Kidney (tissue), 14 donors: ENCODE measurements around the gene ILKAP. TPM values are rescaled to one million over a fixed set of nuclear protein-coding genes. Genes with fewer than 3 reads are reported as not detected.

Experiments
- DNase-seq, 5 donors: peaks; one replicate each; pipeline ENCODE4 v3.0.0-alpha.2; 2013 to 2020
- FAIRE-seq: peaks from 2 replicates; lab custom pipeline; 2012; peaks lifted over from hg19 to GRCh38; lab: Jason Lieb, UNC
- H3K27ac ChIP-seq, 2 donors: one replicate each; pipeline ENCODE4 v1.7.0; 2013; ENCODE audit warnings: low read depth in 2 of 2, low read length in 2 of 2, inconsistent platforms in 1 of 2
- H3K27me3 ChIP-seq: one replicate; pipeline ENCODE4 v1.7.1; 2013; ENCODE audit warnings: low read length, inconsistent platforms; ENCODE audit not compliant: control insufficient read depth, insufficient read depth
- H3K36me3 ChIP-seq, 3 donors: one replicate each; pipeline versions ENCODE4 v1.7.0 to v1.7.1; 2013; ENCODE audit warnings: low read length in 3 of 3, control low read depth in 1 of 3, inconsistent platforms in 1 of 3; ENCODE audit not compliant: insufficient read depth in 3 of 3, control insufficient read depth in 2 of 3
- H3K4me1 ChIP-seq, 3 donors: one replicate each; pipeline versions ENCODE4 v1.7.0 to v1.7.1; 2013; ENCODE audit warnings: low read length in 3 of 3, inconsistent platforms in 1 of 3, low read depth in 1 of 3; ENCODE audit not compliant: control insufficient read depth in 2 of 3, insufficient read depth in 2 of 3
- H3K4me3 ChIP-seq, 3 donors: one replicate each; pipeline versions ENCODE4 v1.7.0 to v1.8.1; 2013; ENCODE audit warnings: low read length in 3 of 3, control low read depth in 1 of 3, inconsistent platforms in 1 of 3
- H3K9ac ChIP-seq, 3 donors: one replicate each; pipeline versions ENCODE4 v1.7.0 to v1.7.1; 2013; ENCODE audit warnings: low read length in 3 of 3, control low read depth in 1 of 3, inconsistent platforms in 1 of 3
- H3K9me3 ChIP-seq, 3 donors: one replicate each; pipeline versions ENCODE4 v1.7.0 to v1.7.1; 2013; ENCODE audit warnings: low read length in 3 of 3, control low read depth in 1 of 3, inconsistent platforms in 1 of 3; ENCODE audit not compliant: control insufficient read depth in 2 of 3, insufficient read depth in 1 of 3
- CTCF ChIP-seq: IDR thresholded peaks from 3 replicates; pipeline ENCODE4 v1.5.1; 2012; ENCODE audit warnings: mild to moderate bottlenecking, moderate library complexity, borderline replicate concordance; ENCODE audit not compliant: insufficient read depth; ENCODE audit errors: extremely low read depth
- intact Hi-C: fragments of 100-400 bp; cut with DNase I; formaldehyde crosslinking; loops from one replicate; pipeline ENCODE4 v1.11.1; 2022
- polyA plus RNA-seq: library from polyadenylated mRNA; stranded (reverse); fragments of 350-450 nt; fragmentation: Illumina TruSeq; extraction: RNeasy Lipid Tissue Mini Kit (QIAGEN cat#74804); gene quantifications from one replicate; pipeline ENCODE4 v1.2.3, GENCODE V29; 2014; ENCODE audit warnings: low read depth, low replicate concordance; ENCODE audit not compliant: insufficient read depth
- total RNA-seq: library from RNA; stranded (reverse); fragmentation: NEBNext Ultra II Directional; extraction: Animal tissue kit (Norgen Biotek cat#: 25700); gene quantifications from one replicate; pipeline ENCODE4 v1.2.1, GENCODE V29; 2021
- donor health status: control.
- donor health status: control.
- donor health status: control.
- donor health status: control.
- donor health status: control.
- donor health status: DM: yes; HTN: yes; CAD: no.
- donor health status: Normal renal cell carcinoma (clear cell type).

Gene ILKAP
- total and polyA plus RNA-seq, 2 donors from 2014 or later = 38.4 to 47.7 TPM

- peak in 2 of 5 donors; percentile 33 to 65 for DNase-seq
- H3K4me3 ChIP-seq = no peak overlapping the region
- no peak for FAIRE-seq
These were observed 74.1 kb downstream of the ILKAP start for GRCh38 chr2:238129166-238130010.

GRCh38 chr2:238128534-238129001, 74.9 kb downstream of the ILKAP start:
- H3K9ac ChIP-seq = no peak overlapping the region
- H3K36me3 ChIP-seq = no peaks in the 10 kb centered on the region
- intact Hi-C loops = no loop called here
- FAIRE-seq (no peak), DNase-seq (peak in 2 of 5 donors; percentile 58 to 71)
- no peaks in the 10 kb centered on the region for H3K27me3 ChIP-seq
- H3K4me3 ChIP-seq = no peak overlapping the region
- H3K27ac ChIP-seq = no peak overlapping the region
- H3K9me3 ChIP-seq = peaks cover 0 to 4% (median 0%) of the 10 kb centered on the region in 3 donors
- peaks cover 0 to 4% (median 3%) of the 10 kb centered on the region in 3 donors for H3K4me1 ChIP-seq
- no peak for TF ChIP-seq CTCF

More at GRCh38 chr2:238129166-238130010, 74.1 kb downstream of the ILKAP start:
- no peak for TF ChIP-seq CTCF
- Histone ChIP-seq H3K9ac (no peak overlapping the region), H3K4me1 (peaks cover 0 to 4% (median 3%) of the 10 kb centered on the region in 3 donors), H3K27me3 (no peaks in the 10 kb centered on the region), H3K36me3 (no peaks in the 10 kb centered on the region), H3K9me3 (peaks cover 0 to 4% (median 0%) of the 10 kb centered on the region in 3 donors), H3K27ac (no peak overlapping the region)
- intact Hi-C loops = no loop called here

GRCh38 chr2:238128061-238128440, 75.4 kb downstream of the ILKAP start:
- intact Hi-C loops = no loop called here
- no peak overlapping the region for H3K27ac ChIP-seq
- no peaks in the 10 kb centered on the region for H3K36me3 ChIP-seq
- FAIRE-seq (no peak), DNase-seq (peak in 1 of 5 donors; percentile 70)
- H3K4me3 ChIP-seq = no peak overlapping the region
- H3K4me1 ChIP-seq = peaks cover 0 to 4% (median 3%) of the 10 kb centered on the region in 3 donors
- peaks cover 0 to 4% (median 0%) of the 10 kb centered on the region in 3 donors for H3K9me3 ChIP-seq
- H3K27me3 ChIP-seq = no peaks in the 10 kb centered on the region
- no peak overlapping the region for H3K9ac ChIP-seq
- no peak for TF ChIP-seq CTCF
